ENCODE data around the gene HYDIN.

HYDIN gene

GRCh38 chr16:70786020-70786755, 444.3 kb downstream of the HYDIN start:
- DNase-seq (ENCODE audit: low spot score), result no peak

GRCh38 chr16:70784692-70785555, 445.6 kb downstream of the HYDIN start:
- no peak for DNase-seq (ENCODE audit: low spot score)

- no peak for DNase-seq (ENCODE audit: low spot score)
Measured at GRCh38 chr16:70782237-70782636, 448.3 kb downstream of the HYDIN start.

- DNase-seq (ENCODE audit: low spot score), result no peak
Measured at GRCh38 chr16:70781800-70782199, 448.7 kb downstream of the HYDIN start.

- no peak for DNase-seq (ENCODE audit: low spot score)
Measured at GRCh38 chr16:70780546-70780945, 450.0 kb downstream of the HYDIN start.

GRCh38 chr16:70779361-70779760, 451.2 kb downstream of the HYDIN start:
- no peak for DNase-seq (ENCODE audit: low spot score)

GRCh38 chr16:70778901-70779309, 451.6 kb downstream of the HYDIN start:
- DNase-seq (ENCODE audit: low spot score), result no peak

- DNase-seq (ENCODE audit: low spot score), result no peak
Measured at GRCh38 chr16:70777973-70778406, 452.5 kb downstream of the HYDIN start.

GRCh38 chr16:70777496-70777895, 453.0 kb downstream of the HYDIN start:
- no peak for DNase-seq (ENCODE audit: low spot score)

GRCh38 chr16:70775399-70775798, 455.1 kb downstream of the HYDIN start:
- no peak for DNase-seq (ENCODE audit: low spot score)

- DNase-seq (ENCODE audit: low spot score), result no peak
Measured at GRCh38 chr16:70774261-70774660, 456.3 kb downstream of the HYDIN start.

GRCh38 chr16:70772493-70772892, 458.0 kb downstream of the HYDIN start:
- no peak for DNase-seq (ENCODE audit: low spot score)

- peak; percentile 67 for DNase-seq (ENCODE audit: low spot score)
Measured at GRCh38 chr16:70770626-70771552, 459.6 kb downstream of the HYDIN start.

GRCh38 chr16:70770291-70770625, 460.3 kb downstream of the HYDIN start:
- no peak for DNase-seq (ENCODE audit: low spot score)

GRCh38 chr16:70769761-70770160, 460.8 kb downstream of the HYDIN start:
- DNase-seq (ENCODE audit: low spot score), result no peak

- no peak for DNase-seq (ENCODE audit: low spot score)
Measured at GRCh38 chr16:70769131-70769530, 461.4 kb downstream of the HYDIN start.

GRCh38 chr16:70768203-70768580, 462.3 kb downstream of the HYDIN start:
- no peak for DNase-seq (ENCODE audit: low spot score)

GRCh38 chr16:70767377-70768202, 462.9 kb downstream of the HYDIN start:
- DNase-seq (ENCODE audit: low spot score), result no peak

GRCh38 chr16:70766658-70767057, 463.9 kb downstream of the HYDIN start:
- DNase-seq (ENCODE audit: low spot score), result no peak

- DNase-seq (ENCODE audit: low spot score), result no peak
Measured at GRCh38 chr16:70766176-70766575, 464.3 kb downstream of the HYDIN start.

- DNase-seq (ENCODE audit: low spot score), result no peak
Measured at GRCh38 chr16:70765491-70765890, 465.0 kb downstream of the HYDIN start.
